Kidney glomerular epithelial cell (primary cell): ENCODE results near the gene SYNGR1.
A peak's percentile ranks its signal among the peaks of the same experiment; 100 is the strongest.
"Not testable (repeated sequence)": the region's sequence is repeated elsewhere in the genome, so short reads cannot be mapped to it uniquely, and the experiment has no call there.

Experiments
- DNase-seq: peaks from one replicate; lab custom pipeline; 2025; lab: John Stamatoyannopoulos, UW

Gene SYNGR1

GRCh38 chr22:39317084-39317774 lies 32.6 kb upstream of the SYNGR1 start:
- DNase-seq: no peak

DNA sequence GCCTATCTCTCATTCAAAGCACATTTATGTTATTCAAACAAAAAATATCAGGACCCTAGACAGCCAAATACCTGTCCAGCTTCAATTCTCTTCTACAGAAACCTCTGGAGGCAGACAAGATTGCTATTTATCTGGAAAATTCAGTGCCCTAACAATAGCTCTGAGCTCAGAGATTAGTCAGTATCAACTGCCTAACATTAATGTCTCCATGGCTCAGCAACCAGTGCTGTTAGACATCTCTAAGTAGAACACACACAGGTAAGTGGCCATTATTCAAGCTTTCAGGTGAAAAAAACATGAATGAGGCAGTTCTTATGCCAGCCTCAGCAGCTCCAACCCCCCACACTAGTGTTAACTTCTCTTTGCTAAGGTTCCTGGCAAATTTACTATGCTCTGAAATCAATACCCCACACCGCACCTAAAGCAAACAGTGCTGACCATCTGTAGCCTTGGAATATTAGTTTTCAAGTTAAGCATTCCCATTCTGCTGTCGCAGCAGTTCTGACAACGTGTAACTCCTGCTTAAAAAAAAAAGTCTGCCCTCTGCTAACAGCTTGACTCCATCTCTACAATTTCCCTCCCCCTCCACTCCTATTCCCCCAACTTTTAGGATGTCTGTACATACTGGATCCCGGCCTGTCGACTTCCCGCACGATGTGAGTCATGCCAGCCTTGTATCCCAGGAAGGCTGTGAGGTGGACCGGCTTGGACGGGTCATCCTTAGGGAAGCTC lies 31.9 kb upstream of the SYNGR1 start:
- no peak for DNase-seq

GRCh38 chr22:39318507-39319283 lies 31.1 kb upstream of the SYNGR1 start:
- DNase-seq: peak; percentile 48

- peak; percentile 94 for DNase-seq
Measured at GRCh38 chr22:39319284-39320022, 30.3 kb upstream of the SYNGR1 start, which contains the start of gene RPL3. Gene RPL3 (minus strand): TSS chr22:39319623. CDS start chr22:39319597, 26 bp downstream.

DNA sequence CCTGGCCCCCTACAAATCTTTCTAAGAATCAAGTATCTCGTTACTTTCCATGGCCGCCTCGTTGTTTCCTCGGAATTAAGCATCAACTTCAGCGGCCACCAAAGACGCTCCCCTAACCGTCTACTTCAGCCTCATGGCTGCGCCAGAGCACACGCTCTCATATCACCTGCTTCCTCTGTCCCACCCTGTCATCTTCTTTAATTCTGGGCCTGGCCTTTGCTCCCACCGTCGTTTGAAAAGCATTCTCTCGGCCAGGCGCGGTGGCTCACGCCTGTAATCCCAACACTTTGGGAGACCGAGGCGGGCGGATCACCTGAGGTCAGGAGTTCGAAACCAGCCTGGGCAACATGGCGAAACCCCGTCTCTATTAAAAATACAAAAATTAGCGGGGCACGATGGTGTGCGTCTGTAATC lies 29.2 kb upstream of the SYNGR1 start:
- not testable (repeated sequence) for DNase-seq

- DNase-seq: no peak
Measured at GRCh38 chr22:39325392-39325932, 24.3 kb upstream of the SYNGR1 start.

GRCh38 chr22:39327995-39328754 lies 21.6 kb upstream of the SYNGR1 start:
- no peak for DNase-seq

GRCh38 chr22:39330553-39330952 lies 19.2 kb upstream of the SYNGR1 start:
- not testable (repeated sequence) for DNase-seq

DNA sequence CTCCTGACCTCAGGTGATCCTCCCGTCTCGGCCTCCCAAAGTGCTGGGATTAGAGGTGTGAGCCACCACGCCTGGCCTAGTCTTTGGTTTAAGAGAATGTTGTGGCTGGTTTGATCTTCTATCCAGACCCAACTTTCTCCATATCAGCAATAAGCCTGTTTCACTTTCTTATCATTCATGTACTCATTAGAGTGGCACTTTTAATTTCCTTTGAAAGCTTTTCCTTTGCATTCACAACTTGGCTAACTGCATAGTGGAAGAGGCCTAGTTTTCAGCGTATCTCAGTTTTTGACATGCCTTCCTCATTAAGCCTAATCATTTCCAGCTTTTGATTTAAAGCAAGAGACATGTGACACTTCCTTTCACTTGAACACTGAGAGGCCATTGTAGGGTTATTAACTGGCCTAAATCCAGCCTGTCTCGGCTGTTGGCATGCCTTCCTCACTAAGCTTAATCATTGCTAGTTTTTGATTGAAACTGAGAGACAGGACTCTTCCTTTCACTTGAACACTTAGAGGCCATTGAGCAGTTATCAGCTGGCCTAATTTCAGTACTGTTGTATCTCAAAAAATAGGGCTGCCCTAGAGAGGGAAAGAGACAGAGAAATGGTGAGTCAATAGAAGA lies 17.2 kb upstream of the SYNGR1 start:
- peak; percentile 44 for DNase-seq

DNA sequence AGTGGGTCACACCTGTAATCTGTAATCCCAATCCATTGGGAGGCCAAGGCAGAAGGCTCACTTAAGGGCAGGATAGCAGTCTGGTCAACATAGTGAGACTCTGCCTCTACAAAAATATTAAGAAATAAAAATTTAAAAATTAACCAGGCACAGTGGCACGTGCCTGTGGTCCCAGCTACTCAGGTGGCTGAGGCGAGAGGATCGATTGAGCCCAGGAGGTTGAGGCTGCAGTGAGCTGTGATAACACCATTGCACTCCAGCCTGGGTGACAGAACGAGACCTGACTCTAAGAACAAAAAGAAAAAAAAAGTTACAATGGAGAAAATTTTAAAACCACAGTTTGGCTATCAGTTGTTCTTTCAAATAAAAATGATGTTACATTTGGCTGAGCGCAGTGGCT lies 13.4 kb upstream of the SYNGR1 start:
- no peak for DNase-seq

DNA sequence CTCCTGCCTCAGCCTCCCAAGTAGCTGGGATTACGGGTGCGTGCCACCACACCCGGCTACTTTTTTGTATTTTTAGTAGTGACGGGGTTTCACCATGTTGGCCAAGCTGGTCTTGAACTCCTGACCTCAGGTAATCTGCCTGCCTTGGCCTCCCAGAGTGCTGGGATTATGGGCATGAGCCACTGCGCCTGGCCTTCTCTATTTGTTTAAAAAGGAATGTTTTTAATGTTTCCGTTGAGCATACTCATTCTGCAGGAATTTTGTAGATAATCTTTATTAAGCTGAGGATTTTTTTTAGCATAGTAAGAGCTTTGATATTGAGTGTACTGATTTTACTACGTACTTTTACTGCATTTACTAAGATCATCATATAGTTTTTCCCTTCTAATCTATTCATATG lies 10.0 kb upstream of the SYNGR1 start:
- not testable (repeated sequence) for DNase-seq

DNA sequence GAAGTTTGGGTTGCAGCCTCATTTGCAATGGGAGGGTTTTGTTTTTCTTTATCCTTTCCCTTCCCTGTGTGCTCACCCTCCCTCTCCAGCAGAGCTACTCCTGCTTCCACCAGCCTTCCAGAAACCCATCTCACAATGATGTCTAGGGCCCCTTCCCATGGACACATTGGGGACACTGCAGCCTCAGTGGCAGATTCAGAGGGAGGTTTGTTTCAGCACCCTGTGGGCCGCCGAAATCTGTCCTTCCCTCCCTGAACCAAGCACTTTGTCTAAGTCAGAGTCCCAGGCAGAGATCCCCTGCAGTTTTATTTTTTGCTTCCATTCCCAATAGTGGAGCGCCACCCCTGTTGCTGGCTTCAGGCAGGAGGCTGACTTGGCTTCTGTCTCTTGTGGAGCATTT lies 8.6 kb upstream of the SYNGR1 start:
- DNase-seq: no peak

GRCh38 chr22:39343259-39344045 lies 6.3 kb upstream of the SYNGR1 start:
- peak; percentile 22 for DNase-seq

DNA sequence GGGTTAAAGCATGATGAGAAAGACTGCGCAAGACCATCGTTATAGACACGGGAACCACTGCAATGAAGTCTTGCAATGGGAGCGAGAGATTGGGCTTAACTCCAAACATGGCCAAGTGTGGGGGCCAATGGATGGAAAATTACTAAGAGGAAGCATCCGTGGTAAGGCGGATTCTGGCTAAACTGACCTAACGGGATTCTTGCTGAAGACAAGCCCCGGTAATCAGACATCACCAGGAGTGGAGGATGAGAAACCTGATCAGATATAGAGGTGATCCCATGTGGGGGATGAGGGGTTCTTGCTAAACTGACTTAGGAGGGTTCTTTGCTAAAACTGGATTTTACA lies 5.8 kb upstream of the SYNGR1 start:
- DNase-seq: no peak

GRCh38 chr22:39345231-39345630 lies 4.6 kb upstream of the SYNGR1 start:
- no peak for DNase-seq

DNA sequence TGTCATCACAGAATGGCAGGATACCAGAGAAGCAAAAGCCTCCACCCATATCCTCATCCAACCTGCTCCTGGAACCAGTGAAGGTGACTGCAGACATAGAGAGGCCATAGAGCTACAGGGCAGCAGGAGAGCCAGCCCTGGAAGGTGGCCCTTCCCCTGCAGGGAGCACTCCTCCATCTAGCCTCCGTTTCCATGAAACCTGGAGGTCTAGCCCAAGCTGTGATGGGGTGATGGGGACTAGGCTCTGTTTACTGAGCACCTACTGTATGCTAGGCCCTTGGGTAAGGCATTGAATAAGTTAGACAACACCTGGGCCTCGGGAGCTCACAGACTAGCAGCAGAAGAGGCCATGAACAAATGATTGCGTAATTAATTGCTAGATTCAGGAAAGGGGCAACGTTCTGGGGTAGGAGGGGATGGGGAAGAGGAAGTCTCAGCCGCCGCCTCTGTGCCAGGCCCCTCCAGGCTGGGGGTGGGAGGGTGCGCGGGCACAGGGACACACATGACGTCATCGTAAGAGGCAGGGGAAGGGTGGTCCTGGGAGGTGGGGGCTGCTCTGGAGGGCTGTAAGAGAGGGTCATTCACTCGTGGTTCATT lies 784 bp upstream of the SYNGR1 start:
- no peak for DNase-seq

- no peak for DNase-seq
Measured at GRCh38 chr22:39349506-39349966, 255 bp upstream of the SYNGR1 start.

DNA sequence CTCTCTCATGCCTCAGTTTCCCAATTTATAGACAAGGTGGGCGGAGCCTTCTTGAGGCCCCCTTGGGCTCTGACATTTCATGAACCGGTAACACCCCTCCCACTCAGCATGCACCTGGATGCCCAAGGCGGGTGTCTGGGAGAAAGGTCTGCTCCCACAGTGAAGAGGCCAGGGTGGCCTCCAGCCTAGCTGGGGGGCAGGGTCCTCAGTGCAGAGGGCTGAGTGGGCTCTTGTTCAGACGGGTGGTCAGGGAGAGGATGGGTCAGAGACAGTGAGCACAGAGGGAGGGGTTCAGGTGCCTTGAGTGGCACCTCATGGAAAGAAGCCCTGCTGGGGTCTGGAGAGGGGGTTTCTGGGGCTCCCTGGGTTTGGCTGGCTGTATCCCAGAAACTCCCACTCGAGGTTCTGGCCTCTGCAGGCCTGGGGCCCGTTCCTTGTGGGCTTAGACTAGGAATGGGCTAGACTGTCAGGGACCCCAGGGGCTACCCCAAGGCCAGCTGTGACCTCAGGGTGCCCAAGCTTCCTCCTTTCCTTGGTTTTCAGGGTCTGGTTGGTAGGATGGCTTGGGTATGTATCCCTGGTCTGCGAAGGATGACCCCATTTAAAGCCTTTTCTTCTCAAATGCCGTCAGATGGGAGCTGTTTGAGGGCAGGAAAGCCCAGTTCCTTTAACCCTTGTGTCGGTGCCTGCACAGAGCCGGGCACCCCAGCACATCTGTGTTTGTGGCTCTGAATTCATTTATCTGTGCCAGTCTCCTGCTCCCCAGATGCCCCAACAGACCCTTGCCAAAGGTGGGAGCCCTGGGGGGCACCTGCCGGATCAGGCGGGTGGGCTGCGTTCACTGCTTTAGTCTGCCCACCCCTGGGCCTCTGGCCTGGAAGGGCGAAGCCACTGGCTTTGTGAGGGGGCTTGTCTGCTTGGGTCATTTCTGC lies 1.2 kb downstream of the SYNGR1 start:
- DNase-seq: no peak
